Osteoblast (primary cell): Measurements from ENCODE around the gene FRAS1. TPM values are rescaled to one million over a fixed set of nuclear protein-coding genes. Genes with fewer than 3 reads are reported as not detected.

Source experiments
- DNase-seq: peaks from one replicate; pipeline ENCODE4 v3.0.0; 2011; ENCODE audit warnings: low spot score, mixed read lengths; ENCODE audit not compliant: insufficient read length; ENCODE audit errors: missing footprints
- H2AFZ ChIP-seq: 2 replicates; pipeline ENCODE4 v1.6.0; 2011; ENCODE audit warnings: mild to moderate bottlenecking, low read length
- H3K27ac ChIP-seq: 2 replicates; pipeline ENCODE4 v1.5.1; 2011; ENCODE audit warnings: mild to moderate bottlenecking, low read depth, low read length, moderate library complexity
- H3K27me3 ChIP-seq: 2 replicates; pipeline ENCODE4 v1.6.0; 2012; ENCODE audit warnings: mild to moderate bottlenecking, control low read depth, inconsistent platforms, low read length, moderate library complexity; ENCODE audit not compliant: insufficient read depth
- H3K36me3 ChIP-seq: 2 replicates; pipeline ENCODE4 v1.5.1; 2011; ENCODE audit warnings: mild to moderate bottlenecking, low read length, control low read depth, moderate library complexity; ENCODE audit not compliant: insufficient read depth
- H3K4me1 ChIP-seq: 2 replicates; pipeline ENCODE4 v1.5.1; 2011; ENCODE audit warnings: mild to moderate bottlenecking, low read length, control low read depth, moderate library complexity; ENCODE audit not compliant: insufficient read depth
- H3K4me2 ChIP-seq: 2 replicates; pipeline ENCODE4 v1.6.0; 2011; ENCODE audit warnings: mild to moderate bottlenecking, low read length; ENCODE audit not compliant: insufficient read depth
- H3K4me3 ChIP-seq: fragments of 200-600 bp; sonication (generic); 3 replicates; pipeline ENCODE4 v1.5.1; 2012; ENCODE audit warnings: mild to moderate bottlenecking, low read length, inconsistent platforms; ENCODE audit not compliant: insufficient read depth
- H3K79me2 ChIP-seq: 2 replicates; pipeline ENCODE4 v1.6.0; 2012; ENCODE audit warnings: mild to moderate bottlenecking, low read length, control low read depth, inconsistent platforms; ENCODE audit not compliant: insufficient read depth
- H3K9me3 ChIP-seq: 2 replicates; pipeline ENCODE4 v1.5.1; 2011; ENCODE audit warnings: low read depth, low read length, control low read depth
- H4K20me1 ChIP-seq: 2 replicates; pipeline ENCODE4 v1.6.0; 2012; ENCODE audit warnings: mild to moderate bottlenecking, low read length, control low read depth; ENCODE audit not compliant: insufficient read depth
- CTCF ChIP-seq: IDR thresholded peaks from 2 replicates; pipeline ENCODE4 v1.5.1; 2011; ENCODE audit warnings: mild to moderate bottlenecking, low read depth, low read length, moderate library complexity; ENCODE audit errors: extremely low read depth
- total RNA-seq: library from RNA; depleted of rRNA; stranded (reverse); fragments of >200 nt; gene quantifications from 2 replicates; pipeline ENCODE4 v1.2.3, GENCODE V29; 2012

The FRAS1 gene
- total RNA-seq, 1 donor = 5.1 TPM

- H2AFZ ChIP-seq = no peak overlapping the region
- H3K4me1 ChIP-seq = no peaks in the 10 kb centered on the region
- H3K36me3 ChIP-seq = no peaks in the 10 kb centered on the region
- H3K27ac ChIP-seq = no peak overlapping the region
- no peaks in the 10 kb centered on the region for H3K9me3 ChIP-seq
- TF ChIP-seq CTCF = no peak
- H3K4me3 ChIP-seq = no peak overlapping the region
- DNase-seq = no peak
- no peaks in the 10 kb centered on the region for H3K79me2 ChIP-seq
- no peaks in the 10 kb centered on the region for H3K27me3 ChIP-seq
- H3K4me2 ChIP-seq = no peak overlapping the region
- H4K20me1 ChIP-seq = no peaks in the 10 kb centered on the region
These were observed 168.1 kb downstream of the FRAS1 start for GRCh38 chr4:78225236-78225635.

DNA sequence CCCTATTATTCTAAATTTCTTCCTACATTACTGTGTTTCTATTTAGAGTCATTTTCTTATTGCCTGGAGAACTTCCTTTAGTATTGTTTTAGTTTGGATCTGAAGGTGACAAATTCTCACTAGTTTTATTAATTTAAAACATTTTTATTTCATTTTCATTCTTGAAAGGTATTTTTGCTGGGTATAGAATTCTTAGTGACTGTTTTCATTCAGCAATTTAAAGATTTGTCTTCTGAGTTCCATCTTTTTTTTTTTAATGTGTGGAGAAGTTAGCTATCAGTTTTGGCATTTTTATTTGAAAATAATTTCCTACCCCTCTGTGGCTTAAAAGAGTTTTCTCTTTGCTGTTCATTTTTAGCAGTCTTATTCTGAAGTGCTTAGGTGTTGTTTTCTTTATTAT is 169.2 kb downstream of the FRAS1 start:
- Histone ChIP-seq H3K4me1 (no peaks in the 10 kb centered on the region), H2AFZ (no peak overlapping the region), H3K27ac (no peak overlapping the region), H4K20me1 (no peaks in the 10 kb centered on the region), H3K4me2 (no peak overlapping the region), H3K4me3 (no peak overlapping the region), H3K9me3 (no peaks in the 10 kb centered on the region), H3K27me3 (no peaks in the 10 kb centered on the region), H3K79me2 (no peaks in the 10 kb centered on the region), H3K36me3 (no peaks in the 10 kb centered on the region)
- DNase-seq = no peak
- no peak for TF ChIP-seq CTCF

DNA sequence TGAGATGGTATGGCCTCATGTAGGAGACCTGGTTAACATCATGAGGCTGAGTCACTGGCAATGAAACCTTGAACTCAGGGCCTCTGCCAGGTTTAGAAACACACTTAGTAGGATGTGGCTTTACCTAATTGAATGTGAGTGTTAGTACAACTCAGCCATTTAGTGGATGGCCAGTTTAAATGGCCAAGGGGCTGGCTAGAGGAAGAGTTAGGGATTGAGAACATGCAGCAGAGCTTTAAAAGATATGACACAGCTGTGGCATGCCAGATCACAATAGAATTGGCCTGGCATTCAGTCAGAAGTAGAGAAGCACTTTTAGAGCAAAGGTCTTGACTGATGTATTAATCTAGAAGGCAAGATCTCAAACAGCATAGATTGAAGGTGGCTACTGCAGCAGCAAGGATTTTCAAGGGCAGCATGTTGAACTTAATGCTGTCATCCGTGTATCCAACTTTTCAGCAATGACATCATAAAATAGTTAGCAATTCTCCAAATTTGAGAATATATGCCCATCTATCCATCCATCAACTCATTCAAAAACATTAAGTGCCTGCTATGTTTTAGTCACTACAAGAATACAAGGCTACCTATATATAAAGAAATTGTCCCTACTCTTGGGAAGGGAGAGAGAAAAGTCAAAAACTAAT is 170.4 kb downstream of the FRAS1 start:
- no peak for DNase-seq

DNA sequence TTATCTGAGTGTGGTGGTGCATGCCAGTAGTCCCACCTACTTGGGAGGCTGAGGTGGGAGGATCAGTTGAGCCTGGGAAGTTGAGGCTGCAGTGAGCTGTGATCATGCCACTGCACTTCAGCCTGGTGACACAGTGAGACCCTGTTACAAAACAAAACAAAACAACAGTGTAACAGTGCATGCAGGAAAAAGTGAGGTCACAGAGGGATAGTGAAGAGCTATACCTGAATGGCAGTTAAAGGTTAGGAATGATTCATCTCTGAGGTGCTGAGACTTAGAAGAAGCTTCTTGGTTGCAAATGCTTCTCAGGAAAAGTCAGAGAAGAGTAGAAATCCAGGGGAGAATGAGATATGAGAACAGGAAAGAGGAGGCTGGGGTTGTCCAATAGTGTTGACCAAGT is 178.7 kb downstream of the FRAS1 start:
- TF ChIP-seq CTCF = no peak
- DNase-seq = no peak
- Histone ChIP-seq H3K79me2 (no peaks in the 10 kb centered on the region), H3K36me3 (no peaks in the 10 kb centered on the region), H3K4me3 (no peak overlapping the region), H3K27ac (no peak overlapping the region), H3K9me3 (no peaks in the 10 kb centered on the region), H3K4me1 (no peaks in the 10 kb centered on the region), H4K20me1 (no peaks in the 10 kb centered on the region), H3K27me3 (no peaks in the 10 kb centered on the region), H3K4me2 (no peak overlapping the region), H2AFZ (no peak overlapping the region)

More for the DNA sequence above, 170.4 kb downstream of the FRAS1 start:
- H3K36me3 ChIP-seq = no peaks in the 10 kb centered on the region
- no peak overlapping the region for H3K4me2 ChIP-seq
- H3K9me3 ChIP-seq = no peaks in the 10 kb centered on the region
- H2AFZ ChIP-seq = no peak overlapping the region
- no peaks in the 10 kb centered on the region for H4K20me1 ChIP-seq
- no peak overlapping the region for H3K4me3 ChIP-seq
- H3K27ac ChIP-seq = no peak overlapping the region
- no peaks in the 10 kb centered on the region for H3K27me3 ChIP-seq
- no peak for TF ChIP-seq CTCF
- no peaks in the 10 kb centered on the region for H3K79me2 ChIP-seq
- H3K4me1 ChIP-seq = no peaks in the 10 kb centered on the region
